Activated CD8-positive, alpha-beta memory T cell treated with anti-CD3 and anti-CD28 coated beads for 4 hours (primary cell): ENCODE data around the gene CLRN1.

Source experiments
- DNase-seq, 2 donors: peaks; one replicate each; pipeline ENCODE4 v3.0.0-alpha.2; 2020; ENCODE audit warnings: low read depth in 2 of 2

CLRN1 gene

GRCh38 chr3:150876611-150877265 lies 95.8 kb downstream of the CLRN1 start:
- no peak for DNase-seq
